Thyroid gland (tissue), 4 donors: ENCODE data around the gene SERPINA4. TPM values are rescaled to one million over a fixed set of nuclear protein-coding genes. Genes with fewer than 3 reads are reported as not detected.

Source experiments
- DNase-seq, 2 donors: peaks; one replicate each; pipeline ENCODE4 v3.0.0-alpha.2; 2019
- H3K27ac ChIP-seq, 3 donors: fragments of 200-600 bp; sonication (generic); 1 replicate in 2 of 3; 2 replicates in 1 of 3; pipeline ENCODE4 v1.5.1; 2016 to 2019; ENCODE audit warnings: mild to moderate bottlenecking in 1 of 3, moderate library complexity in 1 of 3
- H3K27me3 ChIP-seq: fragments of 200-600 bp; sonication (generic); one replicate; pipeline ENCODE4 v1.5.1; 2019
- H3K36me3 ChIP-seq, 2 donors: fragments of 200-600 bp; sonication (generic); one replicate each; pipeline ENCODE4 v1.5.1; 2016 to 2019
- H3K4me1 ChIP-seq, 2 donors: fragments of 200-600 bp; sonication (generic); one replicate each; pipeline ENCODE4 v1.5.1; 2017 to 2019
- H3K4me3 ChIP-seq, 3 donors: fragments of 200-600 bp; sonication (generic); replicated peaks in 1 of 3; 1 replicate in 2 of 3; 2 replicates in 1 of 3; pipeline ENCODE4 v1.5.1; 2016; ENCODE audit warnings: mild to moderate bottlenecking in 1 of 3
- H3K9me3 ChIP-seq: fragments of 200-600 bp; sonication (generic); one replicate; pipeline ENCODE4 v1.5.1; 2017
- CTCF ChIP-seq, 6 experiments: fragments of 200-600 bp in 3 of 6; fragments of 450-650 bp in 3 of 6; sonication (generic) in 3 of 6; IDR thresholded peaks; one replicate each; pipeline ENCODE4 v1.5.1; 2016 to 2019; ENCODE audit warnings: antibody characterized with exemption in 6 of 6, mild to moderate bottlenecking in 2 of 6, inconsistent platforms in 1 of 6, moderate library complexity in 1 of 6
- POLR2A ChIP-seq, 2 donors: fragments of 450-650 bp; IDR thresholded peaks; one replicate each; pipeline ENCODE4 v1.6.1; 2017; ENCODE audit warnings: antibody characterized with exemption in 2 of 2, mild to moderate bottlenecking in 2 of 2, moderate library complexity in 1 of 2
- WGBS, 2 donors: methylation state at CpG; one replicate each; pipeline ENCODE4 v1.1.5; 2017; 5-methylcytosine and 5-hydroxymethylcytosine counted together
- intact Hi-C: fragments of 100-400 bp; cut with DNase I; formaldehyde crosslinking; loops from one replicate; pipeline ENCODE4 v1.15.1; 2023
- total RNA-seq, 4 donors: library from RNA; depleted of rRNA; stranded (reverse); fragments of >200 nt; gene quantifications; one replicate each; pipeline ENCODE4 v1.2.3, GENCODE V29; 2016

Gene SERPINA4
- total RNA-seq, 4 donors from 2014 or later, result not detected

DNA sequence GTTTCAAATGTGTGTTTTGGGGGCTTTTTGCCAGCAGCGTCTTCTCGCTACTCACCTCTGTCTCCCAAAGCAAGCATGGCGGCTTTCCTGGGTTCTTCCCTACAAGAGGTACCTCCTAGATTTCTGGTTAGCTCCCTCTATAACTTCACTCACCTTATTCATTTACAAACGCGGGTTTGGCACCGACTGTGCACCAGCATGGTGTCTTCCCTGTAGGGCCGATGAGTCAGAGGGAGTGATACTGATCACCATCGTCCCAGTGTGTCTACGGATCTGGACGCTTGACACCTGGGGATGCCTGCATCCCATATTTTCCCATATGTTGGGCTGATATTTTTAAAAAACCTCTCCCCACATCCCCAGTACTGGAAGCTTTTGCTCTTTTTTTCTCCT, 44.0 kb upstream of the SERPINA4 start:
- intact Hi-C loops, result no loop called here
- Histone ChIP-seq H3K36me3 (no peaks in the 10 kb centered on the region), H3K9me3 (no peaks in the 10 kb centered on the region), H3K27me3 (no peaks in the 10 kb centered on the region), H3K4me1 (no peaks in the 10 kb centered on the region), H3K4me3 (no peak overlapping the region), H3K27ac (no peak overlapping the region)
- TF ChIP-seq CTCF (IDR thresholded peaks at IDR 0.05) (no peak), POLR2A (IDR thresholded peaks at IDR 0.05) (no peak)
- DNase-seq, result no peak
- WGBS, 2 donors, result 69 to 71% methylated on average over 10 of the region's 10 CpGs

DNA sequence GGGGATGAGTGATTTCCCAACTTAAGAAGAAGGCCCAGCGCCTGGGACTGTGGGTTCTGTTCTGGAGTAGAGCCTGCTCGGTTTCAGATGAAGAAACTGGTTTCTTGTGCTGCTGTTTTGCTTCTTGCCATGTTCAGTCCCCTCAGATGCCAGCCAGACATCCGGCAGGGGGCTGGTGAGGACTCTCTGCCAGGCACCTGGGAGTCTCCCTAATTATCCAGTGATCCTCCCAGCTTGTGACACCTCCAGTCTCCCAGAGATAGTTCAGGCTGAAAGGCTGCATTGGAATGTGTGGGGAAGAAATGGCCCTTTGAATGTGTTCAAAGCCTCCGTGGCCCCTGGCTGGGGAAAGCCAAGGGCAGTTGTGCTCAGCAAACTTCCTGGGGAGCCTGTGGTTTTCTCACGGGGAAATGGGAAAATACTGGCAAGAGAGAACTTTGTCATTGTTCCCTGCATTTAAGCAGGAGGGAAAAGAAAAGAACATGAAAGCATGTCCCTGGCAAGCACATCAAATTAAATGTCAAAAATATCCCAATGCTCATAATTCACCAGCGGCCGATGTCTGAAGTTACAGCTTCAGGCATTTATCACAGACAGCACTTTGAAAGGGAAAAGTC, 43.5 kb upstream of the SERPINA4 start:
- H3K27ac ChIP-seq, result no peak overlapping the region
- no peak for DNase-seq

DNA sequence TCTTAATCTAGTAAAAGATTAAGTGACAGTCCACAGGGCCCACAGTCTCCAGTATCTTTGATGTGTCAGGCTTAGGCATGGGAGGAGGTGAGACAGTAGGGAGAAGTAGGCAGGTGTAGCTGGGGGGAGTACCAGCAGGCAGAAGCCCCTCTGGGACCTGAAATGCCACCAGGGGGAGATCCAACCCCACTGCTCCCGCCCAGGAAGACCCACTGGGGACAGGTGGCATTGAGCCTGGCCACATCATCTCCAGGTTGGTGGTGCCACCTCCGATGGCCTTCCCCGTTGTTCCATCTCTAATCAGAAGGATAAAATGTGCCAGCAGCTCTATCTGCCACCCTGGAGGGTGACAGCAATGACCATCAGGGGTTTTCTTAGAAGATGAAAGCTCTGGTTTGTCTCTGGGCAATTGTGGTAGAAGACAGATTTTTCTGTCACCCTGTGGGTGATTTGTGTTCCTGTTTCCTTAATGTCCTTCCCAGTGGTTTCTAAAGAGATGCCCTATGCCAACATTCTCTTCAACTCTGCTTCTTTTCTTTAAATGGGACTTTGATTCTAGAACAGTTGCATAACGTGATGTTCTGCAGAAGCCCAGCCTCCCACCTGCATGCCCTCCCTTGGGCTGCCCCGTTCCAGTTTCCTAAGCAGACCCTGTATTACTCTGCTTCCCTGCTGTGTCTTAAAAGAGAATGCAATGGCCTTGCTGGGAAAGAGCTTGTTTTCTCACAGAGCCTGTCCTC, 39.7 kb upstream of the SERPINA4 start:
- Histone ChIP-seq H3K36me3 (no peaks in the 10 kb centered on the region), H3K27me3 (no peaks in the 10 kb centered on the region), H3K4me3 (no peak overlapping the region), H3K9me3 (no peaks in the 10 kb centered on the region), H3K27ac (no peak overlapping the region), H3K4me1 (no peaks in the 10 kb centered on the region)
- intact Hi-C loops, result no loop called here
- TF ChIP-seq CTCF (IDR thresholded peaks at IDR 0.05) (no peak), POLR2A (IDR thresholded peaks at IDR 0.05) (no peak)
- DNase-seq, result no peak
- WGBS, 2 donors, result 46 to 51% methylated on average over 5 of the region's 5 CpGs

More for the DNA sequence above, 43.5 kb upstream of the SERPINA4 start:
- H3K27me3 ChIP-seq, result no peaks in the 10 kb centered on the region
- intact Hi-C loops, result no loop called here
- H3K9me3 ChIP-seq, result no peaks in the 10 kb centered on the region
- WGBS, 2 donors, result 54 to 58% methylated on average over 7 of the region's 7 CpGs
- TF ChIP-seq CTCF (IDR thresholded peaks at IDR 0.05), result no peak
- TF ChIP-seq POLR2A (IDR thresholded peaks at IDR 0.05), result no peak
- H3K4me1 ChIP-seq, result no peaks in the 10 kb centered on the region
- no peaks in the 10 kb centered on the region for H3K36me3 ChIP-seq
- H3K4me3 ChIP-seq, result no peak overlapping the region

DNA sequence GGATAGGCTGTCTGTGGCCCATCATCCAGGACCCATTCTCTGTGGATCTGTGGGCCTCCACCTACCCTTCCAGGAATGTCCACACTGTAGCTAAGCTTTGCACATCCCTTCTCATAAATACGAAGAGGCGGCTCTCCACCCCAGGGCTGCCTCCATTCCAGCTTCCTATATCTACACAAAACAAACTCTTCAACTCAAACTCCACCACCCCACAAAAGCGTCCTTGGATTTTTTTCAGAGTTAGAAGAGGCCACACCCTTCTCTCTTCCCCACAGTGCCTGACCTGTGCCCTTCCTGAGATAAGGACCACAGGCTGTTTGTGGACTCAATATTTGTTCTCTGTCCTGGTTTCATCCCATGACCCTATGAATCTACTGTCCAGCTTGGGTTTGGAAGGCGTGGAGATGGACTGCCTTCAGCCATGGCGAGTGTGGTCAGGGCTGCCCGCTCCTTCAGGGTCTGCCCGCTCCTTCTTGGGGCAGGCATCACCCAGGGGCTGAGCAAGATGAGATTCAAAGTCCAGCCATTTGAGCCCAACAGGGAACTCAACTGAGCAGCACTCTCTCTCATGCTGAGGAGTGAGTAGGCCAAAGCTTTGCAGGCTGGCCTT, 39.0 kb upstream of the SERPINA4 start:
- Histone ChIP-seq H3K27ac (no peak overlapping the region), H3K4me1 (no peaks in the 10 kb centered on the region), H3K36me3 (no peaks in the 10 kb centered on the region), H3K27me3 (no peaks in the 10 kb centered on the region), H3K4me3 (no peak overlapping the region), H3K9me3 (no peaks in the 10 kb centered on the region)
- WGBS, 2 donors, result 87 to 89% methylated on average over 7 of the region's 7 CpGs
- no peak for TF ChIP-seq POLR2A (IDR thresholded peaks at IDR 0.05)
- no peak for TF ChIP-seq CTCF (IDR thresholded peaks at IDR 0.05)
- no peak for DNase-seq
- intact Hi-C loops, result no loop called here

- H3K27me3 ChIP-seq, result no peaks in the 10 kb centered on the region
- no peaks in the 10 kb centered on the region for H3K9me3 ChIP-seq
- no peaks in the 10 kb centered on the region for H3K36me3 ChIP-seq
- no peaks in the 10 kb centered on the region for H3K4me1 ChIP-seq
- H3K4me3 ChIP-seq, result no peak overlapping the region
- TF ChIP-seq POLR2A (IDR thresholded peaks at IDR 0.05) (no peak), CTCF (IDR thresholded peaks at IDR 0.05) (no peak)
- WGBS, 2 donors, result 84 to 88% methylated on average over 8 of the region's 8 CpGs
- intact Hi-C loops, result no loop called here
- no peak overlapping the region for H3K27ac ChIP-seq
- DNase-seq, result no peak
These were observed 38.0 kb upstream of the SERPINA4 start for GRCh38 chr14:94523265-94523664.
